IMR-90 (cell line): ENCODE measurements around the gene TFE3. TPM values are rescaled to one million over a fixed set of nuclear protein-coding genes. Genes with fewer than 3 reads are reported as not detected.

Experiments used
- ATAC-seq: fragments of 200-7000 bp; cut with Tn5 transposase; 2 replicates; pipeline ENCODE4 v1.9.1; 2020; ENCODE audit warnings: low read depth, mild to moderate bottlenecking, moderate library complexity
- BruUV-seq: library from RNA; stranded (reverse); fragments of 400-500 nt; replicated peaks from 2 replicates; lab custom pipeline; 2021; lab: Mats Ljungman, UMichigan
- CTCF ChIA-PET: fragments of 300-600 bp; formaldehyde crosslinking; extraction: SDS; loops from one replicate; lab custom pipeline; 2021; ENCODE audit warnings: antibody characterized with exemption; lab: Yijun Ruan, JAX
- POLR2A ChIA-PET: fragments of 300-600 bp; sonication (Branson Sonifier 250); formaldehyde crosslinking; loops from one replicate; lab custom pipeline; 2022; ENCODE audit warnings: antibody characterized with exemption; ENCODE audit not compliant: unreplicated experiment; lab: Charles Lee
- DNase-seq: peaks from one replicate; pipeline ENCODE4 v3.0.0; 2013
- H2AFZ ChIP-seq: replicated peaks from 2 replicates; pipeline ENCODE3; 2013; ENCODE audit warnings: low read length, mild to moderate bottlenecking; ENCODE audit not compliant: poor library complexity
- H2AK5ac ChIP-seq: 2 replicates; pipeline ENCODE4 v1.6.1; 2013; ENCODE audit warnings: low read depth, low read length, inconsistent platforms
- H2AK9ac ChIP-seq: replicated peaks from 2 replicates; pipeline ENCODE3; 2013; ENCODE audit warnings: mild to moderate bottlenecking, low read depth, low read length, moderate library complexity; ENCODE audit not compliant: poor library complexity
- H2BK120ac ChIP-seq: 2 replicates; pipeline ENCODE4 v1.6.1; 2013; ENCODE audit warnings: low read depth, low read length, inconsistent platforms
- H2BK15ac ChIP-seq: 3 replicates; pipeline ENCODE4 v1.6.1; 2013; ENCODE audit warnings: low read depth, low read length, inconsistent platforms
- H2BK20ac ChIP-seq: 2 replicates; pipeline ENCODE4 v1.6.1; 2013; ENCODE audit warnings: low read depth, mild to moderate bottlenecking, inconsistent platforms, low read length, moderate library complexity
- H2BK5ac ChIP-seq: 2 replicates; pipeline ENCODE4 v1.6.1; 2013; ENCODE audit warnings: mild to moderate bottlenecking, low read depth, low read length, inconsistent platforms; ENCODE audit not compliant: poor library complexity, severe bottlenecking
- H3K14ac ChIP-seq: replicated peaks from 2 replicates; pipeline ENCODE4 v1.6.1; 2013; ENCODE audit warnings: low read depth, low read length, inconsistent platforms
- H3K18ac ChIP-seq: 2 replicates; pipeline ENCODE4 v1.6.1; 2013; ENCODE audit warnings: low read depth, low read length, control low read depth
- H3K23ac ChIP-seq: 2 replicates; pipeline ENCODE4 v1.6.1; 2013; ENCODE audit warnings: low read depth, low read length, inconsistent platforms
- H3K27ac ChIP-seq: 2 replicates; pipeline ENCODE4 v1.5.1; 2013; ENCODE audit warnings: mild to moderate bottlenecking, control low read depth, low read length; ENCODE audit not compliant: insufficient read depth
- H3K27me3 ChIP-seq: 2 replicates; pipeline ENCODE4 v1.6.1; 2013; ENCODE audit warnings: low read length; ENCODE audit not compliant: control insufficient read depth, insufficient read depth
- H3K36me3 ChIP-seq: 2 replicates; pipeline ENCODE4 v1.6.1; 2013; ENCODE audit warnings: low read length, mixed read lengths; ENCODE audit not compliant: control insufficient read depth, insufficient read depth
- H3K4ac ChIP-seq: 2 replicates; pipeline ENCODE4 v1.6.1; 2013; ENCODE audit warnings: low read depth, low read length, inconsistent platforms
- H3K4me1 ChIP-seq: 2 replicates; pipeline ENCODE4 v1.6.1; 2013; ENCODE audit warnings: low read length, mixed read lengths; ENCODE audit not compliant: control insufficient read depth, insufficient read depth
- H3K4me2 ChIP-seq: 2 replicates; pipeline ENCODE4 v1.6.1; 2013; ENCODE audit warnings: low read depth, mild to moderate bottlenecking, control low read depth, low read length, moderate library complexity
- H3K4me3 ChIP-seq: 2 replicates; pipeline ENCODE4 v1.5.1; 2013; ENCODE audit warnings: low read depth, mild to moderate bottlenecking, control low read depth, low read length, moderate library complexity; ENCODE audit not compliant: insufficient read depth
- H3K56ac ChIP-seq: 2 replicates; pipeline ENCODE4 v1.6.1; 2013; ENCODE audit warnings: low read length, inconsistent platforms; ENCODE audit not compliant: insufficient read depth; ENCODE audit errors: extremely low read depth
- H3K79me1 ChIP-seq, 2 experiments: 2 replicates each; pipeline ENCODE4 v1.6.1; 2013; ENCODE audit warnings: low read length in 2 of 2, inconsistent platforms in 1 of 2, low read depth in 1 of 2
- H3K9ac ChIP-seq: 2 replicates; pipeline ENCODE4 v1.6.1; 2013; ENCODE audit warnings: low read depth, low read length, control low read depth
- H3K9me1 ChIP-seq: 2 replicates; pipeline ENCODE4 v1.6.1; 2013; ENCODE audit warnings: low read length, inconsistent platforms; ENCODE audit not compliant: insufficient read depth
- H3K9me3 ChIP-seq: 2 replicates; pipeline ENCODE4 v1.6.1; 2013; ENCODE audit warnings: low read length; ENCODE audit not compliant: control insufficient read depth, insufficient read depth
- H4K20me1 ChIP-seq: 2 replicates; pipeline ENCODE4 v1.6.1; 2013; ENCODE audit warnings: low read length, inconsistent platforms; ENCODE audit not compliant: insufficient read depth
- H4K5ac ChIP-seq: 2 replicates; pipeline ENCODE4 v1.6.1; 2013; ENCODE audit warnings: mild to moderate bottlenecking, low read depth, low read length, control low read depth
- H4K8ac ChIP-seq, 2 experiments: 2 replicates each; pipeline ENCODE4 v1.6.1; 2013; ENCODE audit warnings: low read depth in 2 of 2, low read length in 2 of 2, control low read depth in 1 of 2, inconsistent platforms in 1 of 2
- H4K91ac ChIP-seq: 2 replicates; pipeline ENCODE4 v1.6.1; 2013; ENCODE audit warnings: low read depth, low read length, inconsistent platforms; ENCODE audit not compliant: insufficient read depth
- CHD1 ChIP-seq: IDR thresholded peaks from 2 replicates; pipeline ENCODE4 v1.6.1; 2012; ENCODE audit warnings: low read depth, low read length, improper control_type of control experiment
- CTCF ChIP-seq: conservative IDR thresholded peaks from 2 replicates; pipeline ENCODE4 v1.5.1; 2012; ENCODE audit warnings: mild to moderate bottlenecking, low read depth, low read length, improper control_type of control experiment
- ELK1 ChIP-seq: fragments of 150-350 bp; IDR thresholded peaks from 2 replicates; pipeline ENCODE4 v1.6.1; 2016; ENCODE audit warnings: low read depth, mild to moderate bottlenecking, low read length, moderate library complexity, borderline replicate concordance
- FOS ChIP-seq: fragments of 150-350 bp; IDR thresholded peaks from 2 replicates; pipeline ENCODE4 v1.6.1; 2016; ENCODE audit warnings: low read depth, low read length
- MXI1 ChIP-seq: IDR thresholded peaks from 2 replicates; pipeline ENCODE4 v1.6.1; 2012; ENCODE audit warnings: low read depth, mild to moderate bottlenecking, low read length, moderate library complexity, borderline replicate concordance
- POLR2A ChIP-seq: IDR thresholded peaks from 2 replicates; pipeline ENCODE4 v1.6.1; 2012; ENCODE audit warnings: mild to moderate bottlenecking, low read depth, low read length
- RAD21 ChIP-seq: IDR thresholded peaks from 2 replicates; pipeline ENCODE4 v1.6.1; 2012; ENCODE audit warnings: low read length, improper control_type of control experiment
- RCOR1 ChIP-seq: IDR thresholded peaks from 2 replicates; pipeline ENCODE4 v1.6.1; 2012; ENCODE audit warnings: mild to moderate bottlenecking, low read length, improper control_type of control experiment; ENCODE audit not compliant: insufficient replicate concordance
- RFX5 ChIP-seq: IDR thresholded peaks from 2 replicates; pipeline ENCODE4 v1.8.0; 2012; ENCODE audit warnings: low read depth, mild to moderate bottlenecking, low read length, moderate library complexity
- dilution Hi-C: fragments of 300-500 bp; cut with HindIII; formaldehyde crosslinking; loops from one replicate; pipeline ENCODE4 v1.14.3; 2018; ENCODE audit warnings: low sequenced_read_pairs; ENCODE audit not compliant: unreplicated experiment
- in situ Hi-C: fragments of 300-500 bp; cut with MboI; formaldehyde crosslinking; loops from 3 replicates; pipeline ENCODE4 v1.14.3; 2019; ENCODE audit warnings: low sequenced_read_pairs, inconsistent platforms, mixed read lengths
- intact Hi-C: fragments of 100-400 bp; cut with micrococcal nuclease; formaldehyde crosslinking; loops from 2 replicates; pipeline ENCODE4 v1.10.0; 2022
- polyA plus RNA-seq, 3 experiments: library from polyadenylated mRNA; depleted of rRNA; stranded (reverse); fragments of >200 nt; gene quantifications; 2 replicates each; pipeline ENCODE4 v1.2.3, GENCODE V29; 2012; ENCODE audit warnings: low replicate concordance in 1 of 3
- total RNA-seq: library from RNA; depleted of rRNA; stranded (reverse); fragments of >200 nt; gene quantifications from 2 replicates; pipeline ENCODE4 v1.2.3, GENCODE V29; 2012

Gene TFE3
- total and polyA plus RNA-seq, 2 of the 4 experiments (the other 2 are of a cell fraction): 24.4 to 40.5 TPM

- no peak overlapping the region for H4K5ac ChIP-seq
- H3K4me3 ChIP-seq: no peak overlapping the region
- H2BK15ac ChIP-seq: no peak overlapping the region
- H2BK120ac ChIP-seq: no peak overlapping the region
- no peak overlapping the region for H2BK5ac ChIP-seq
- H4K91ac ChIP-seq: no peak overlapping the region
- no peak overlapping the region for H3K9ac ChIP-seq
- no peaks in the 10 kb centered on the region for H4K20me1 ChIP-seq
- H2BK20ac ChIP-seq: no peak overlapping the region
- H3K9me3 ChIP-seq: no peaks in the 10 kb centered on the region
- no peaks in the 10 kb centered on the region for H3K27me3 ChIP-seq
- no peak overlapping the region for H2AFZ ChIP-seq
- CTCF ChIA-PET: no interaction called here
- dilution Hi-C loops: no loop called here
- H2AK5ac ChIP-seq: no peak overlapping the region
- H3K14ac ChIP-seq: no peak overlapping the region
- in situ Hi-C loops: no loop called here
- no peak overlapping the region for H4K8ac ChIP-seq
- H3K4ac ChIP-seq: no peak overlapping the region
- H3K56ac ChIP-seq: no peak overlapping the region
- POLR2A ChIA-PET: no interaction called here
- H3K4me1 ChIP-seq: no peaks in the 10 kb centered on the region
- no peak overlapping the region for H3K27ac ChIP-seq
- H3K4me2 ChIP-seq: no peak overlapping the region
- TF ChIP-seq POLR2A (no peak), MXI1 (no peak), RCOR1 (no peak), RFX5 (no peak), CTCF (no peak), FOS (no peak), CHD1 (no peak), ELK1 (no peak), RAD21 (no peak)
- BruUV-seq: no TSS peak
- no peaks in the 10 kb centered on the region for H3K9me1 ChIP-seq
- intact Hi-C loops: no loop called here
- no peak for DNase-seq
- no peak overlapping the region for H3K23ac ChIP-seq
- H2AK9ac ChIP-seq: no peak overlapping the region
- peaks cover 21% of the 10 kb centered on the region; the same call in 1 of the 2 replicates for H3K36me3 ChIP-seq
- H3K18ac ChIP-seq: no peak overlapping the region
- no peak for ATAC-seq
- H3K79me1 ChIP-seq: peaks cover 0 to 6% of the 10 kb centered on the region in 2 experiments; a peak in 1 of 4 replicates
Observed at GRCh38 chrX:48992341-48992740, 50.8 kb downstream of the TFE3 start.
